Measurements from ENCODE around the gene TOM1.

Gene TOM1

DNA sequence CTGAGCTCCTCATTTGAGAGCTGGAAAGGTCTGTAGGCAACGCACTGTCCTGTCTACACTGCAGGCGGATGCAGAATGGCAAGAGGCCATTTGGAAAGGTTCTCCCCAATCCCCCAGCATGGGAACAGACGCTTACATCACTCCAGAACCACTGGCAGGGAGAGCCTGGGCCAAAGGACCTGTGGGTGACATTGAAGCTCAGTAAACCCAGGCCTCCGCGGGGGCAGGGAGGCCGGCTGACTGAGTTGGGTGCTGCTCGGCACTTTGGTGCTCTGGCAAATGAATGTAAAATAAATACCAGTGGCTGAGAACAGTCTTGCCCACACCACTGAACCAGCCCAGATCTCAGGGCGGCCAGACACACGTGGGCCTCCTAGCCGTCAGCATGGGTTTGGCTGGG, 22.4 kb downstream of the TOM1 start:
- TF ChIP-seq ELF4 (IDR thresholded peaks at IDR 0.05) (no peak), FOXA1 (IDR thresholded peaks at IDR 0.05) (no peak), SUZ12 (IDR thresholded peaks at IDR 0.05) (no peak), L3MBTL2 (conservative IDR thresholded peaks at IDR 0.05) (no peak), TARDBP (IDR thresholded peaks at IDR 0.05) (no peak), HDGF (IDR thresholded peaks at IDR 0.05; ENCODE audit: borderline replicate concordance) (no peak), FOXK2 (IDR thresholded peaks at IDR 0.05) (no peak), LEF1 (IDR thresholded peaks at IDR 0.05; ENCODE audit: borderline replicate concordance) (no peak), ARNT (IDR thresholded peaks at IDR 0.05) (no peak), BHLHE40 (IDR thresholded peaks at IDR 0.05; ENCODE audit: borderline replicate concordance) (no peak), CTBP1 (IDR thresholded peaks at IDR 0.05; ENCODE audit: borderline replicate concordance) (no peak), ZNF384 (IDR thresholded peaks at IDR 0.05) (no peak), SP1 (IDR thresholded peaks at IDR 0.05) (no peak), NFRKB (IDR thresholded peaks at IDR 0.05) (no peak), FOXM1 (IDR thresholded peaks at IDR 0.05; ENCODE audit: borderline replicate concordance) (no peak)
- TF ChIP-seq, protein P1, sequence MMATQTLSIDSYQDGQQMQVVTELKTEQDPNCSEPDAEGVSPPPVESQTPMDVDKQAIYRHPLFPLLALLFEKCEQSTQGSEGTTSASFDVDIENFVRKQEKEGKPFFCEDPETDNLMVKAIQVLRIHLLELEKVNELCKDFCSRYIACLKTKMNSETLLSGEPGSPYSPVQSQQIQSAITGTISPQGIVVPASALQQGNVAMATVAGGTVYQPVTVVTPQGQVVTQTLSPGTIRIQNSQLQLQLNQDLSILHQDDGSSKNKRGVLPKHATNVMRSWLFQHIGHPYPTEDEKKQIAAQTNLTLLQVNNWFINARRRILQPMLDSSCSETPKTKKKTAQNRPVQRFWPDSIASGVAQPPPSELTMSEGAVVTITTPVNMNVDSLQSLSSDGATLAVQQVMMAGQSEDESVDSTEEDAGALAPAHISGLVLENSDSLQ (IDR thresholded peaks at IDR 0.05) = no peak
- CTCF ChIA-PET = interaction anchor here (0.7 kb wide), 1 partner anchor 538 kb away, joined by 3 read pairs; no protein-coding TSS in a partner anchor
- POLR2A ChIA-PET = no interaction called here
- DNase-seq (ENCODE audit: extremely low spot score) = no peak

DNA sequence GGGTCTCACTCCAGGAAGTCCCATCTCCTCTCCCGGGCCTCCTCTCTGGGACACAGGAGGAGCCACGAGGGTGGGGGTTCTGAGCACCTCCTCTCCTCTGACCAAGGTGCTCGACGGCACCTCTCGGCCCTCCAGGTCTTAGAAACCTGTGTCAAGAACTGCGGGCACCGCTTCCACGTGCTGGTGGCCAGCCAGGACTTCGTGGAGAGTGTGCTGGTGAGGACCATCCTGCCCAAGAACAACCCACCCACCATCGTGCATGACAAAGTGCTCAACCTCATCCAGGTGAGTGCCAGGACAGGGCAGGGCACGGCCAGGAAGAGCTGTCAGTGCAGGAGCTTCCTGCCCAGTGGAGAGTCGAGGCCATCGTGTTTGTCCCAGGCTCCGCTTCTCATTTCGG, 23.2 kb downstream of the TOM1 start:
- POLR2A ChIA-PET = no interaction called here
- TF ChIP-seq SUZ12 (IDR thresholded peaks at IDR 0.05) (no peak), TARDBP (IDR thresholded peaks at IDR 0.05) (no peak), FOXM1 (IDR thresholded peaks at IDR 0.05; ENCODE audit: borderline replicate concordance) (no peak), SP1 (IDR thresholded peaks at IDR 0.05) (no peak), ELF4 (IDR thresholded peaks at IDR 0.05) (no peak), LEF1 (IDR thresholded peaks at IDR 0.05; ENCODE audit: borderline replicate concordance) (no peak), FOXK2 (IDR thresholded peaks at IDR 0.05) (no peak), BHLHE40 (IDR thresholded peaks at IDR 0.05; ENCODE audit: borderline replicate concordance) (no peak), NFRKB (IDR thresholded peaks at IDR 0.05) (no peak), CTBP1 (IDR thresholded peaks at IDR 0.05; ENCODE audit: borderline replicate concordance) (no peak), ZNF384 (IDR thresholded peaks at IDR 0.05) (no peak), L3MBTL2 (conservative IDR thresholded peaks at IDR 0.05) (no peak), FOXA1 (IDR thresholded peaks at IDR 0.05) (no peak), ARNT (IDR thresholded peaks at IDR 0.05) (no peak), HDGF (IDR thresholded peaks at IDR 0.05; ENCODE audit: borderline replicate concordance) (no peak)
- TF ChIP-seq, protein P1 (IDR thresholded peaks at IDR 0.05) = no peak
- DNase-seq (ENCODE audit: extremely low spot score) = no peak
- CTCF ChIA-PET = no interaction called here

- CTCF ChIA-PET = no interaction called here
- POLR2A ChIA-PET = no interaction called here
- TF ChIP-seq ELF4 (IDR thresholded peaks at IDR 0.05) (no peak), SUZ12 (IDR thresholded peaks at IDR 0.05) (no peak)
- DNase-seq (ENCODE audit: extremely low spot score) = no peak
These were observed 23.6 kb downstream of the TOM1 start for GRCh38 chr22:35323305-35323704.

DNA sequence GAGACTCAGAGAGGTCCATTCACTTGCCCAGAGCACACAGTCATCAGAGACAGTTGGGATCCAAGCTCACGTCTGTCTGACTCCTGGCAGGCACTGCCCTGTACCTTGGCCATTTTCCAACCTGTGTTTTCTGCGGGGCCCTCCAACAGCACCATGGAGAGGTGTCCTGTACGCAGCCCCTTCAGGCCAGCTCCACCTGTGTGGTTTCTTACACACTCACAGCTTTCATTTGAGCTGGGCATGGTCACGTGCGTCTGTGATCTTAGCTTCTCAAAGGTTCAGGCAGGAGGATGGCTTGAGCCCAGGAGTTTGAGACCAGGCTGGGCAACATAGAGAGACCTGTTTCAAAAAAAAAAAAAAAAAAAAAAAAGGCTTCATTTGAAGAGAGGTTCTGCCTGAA, 24.4 kb downstream of the TOM1 start:
- POLR2A ChIA-PET = interaction anchor here (1.3 kb wide), 1 partner anchor 24 kb away, joined by 4 read pairs; the partner anchor contains the start of gene TOM1
- TF ChIP-seq FOXM1 (IDR thresholded peaks at IDR 0.05; ENCODE audit: borderline replicate concordance) (no peak), BHLHE40 (IDR thresholded peaks at IDR 0.05; ENCODE audit: borderline replicate concordance) (no peak), SP1 (IDR thresholded peaks at IDR 0.05) (no peak), CTBP1 (IDR thresholded peaks at IDR 0.05; ENCODE audit: borderline replicate concordance) (no peak), FOXK2 (IDR thresholded peaks at IDR 0.05) (no peak), FOXA1 (IDR thresholded peaks at IDR 0.05) (no peak), ARNT (IDR thresholded peaks at IDR 0.05) (no peak), ZNF384 (IDR thresholded peaks at IDR 0.05) (no peak), SUZ12 (IDR thresholded peaks at IDR 0.05) (no peak), TARDBP (IDR thresholded peaks at IDR 0.05) (no peak), HDGF (IDR thresholded peaks at IDR 0.05; ENCODE audit: borderline replicate concordance) (no peak), LEF1 (IDR thresholded peaks at IDR 0.05; ENCODE audit: borderline replicate concordance) (no peak)
- TF ChIP-seq, protein P1 (IDR thresholded peaks at IDR 0.05) = no peak
- CTCF ChIA-PET = no interaction called here
- no peak for DNase-seq (ENCODE audit: extremely low spot score)

GRCh38 chr22:35324762-35325161, 25.1 kb downstream of the TOM1 start:
- TF ChIP-seq ARNT (IDR thresholded peaks at IDR 0.05) = no peak
- TF ChIP-seq HDGF (IDR thresholded peaks at IDR 0.05; ENCODE audit: borderline replicate concordance) = no peak
- TF ChIP-seq L3MBTL2 (conservative IDR thresholded peaks at IDR 0.05) = no peak
- no peak for TF ChIP-seq FOXK2 (IDR thresholded peaks at IDR 0.05)
- TF ChIP-seq CTBP1 (IDR thresholded peaks at IDR 0.05; ENCODE audit: borderline replicate concordance) = no peak
- no peak for TF ChIP-seq SP1 (IDR thresholded peaks at IDR 0.05)
- no peak for TF ChIP-seq NFRKB (IDR thresholded peaks at IDR 0.05)
- TF ChIP-seq LEF1 (IDR thresholded peaks at IDR 0.05; ENCODE audit: borderline replicate concordance) = no peak
- TF ChIP-seq, protein P1 (IDR thresholded peaks at IDR 0.05) = no peak
- no peak for TF ChIP-seq BHLHE40 (IDR thresholded peaks at IDR 0.05; ENCODE audit: borderline replicate concordance)
- TF ChIP-seq ELF4 (IDR thresholded peaks at IDR 0.05) = no peak
- no peak for TF ChIP-seq TARDBP (IDR thresholded peaks at IDR 0.05)
- no peak for TF ChIP-seq SUZ12 (IDR thresholded peaks at IDR 0.05)
- TF ChIP-seq FOXA1 (IDR thresholded peaks at IDR 0.05) = no peak
- TF ChIP-seq FOXM1 (IDR thresholded peaks at IDR 0.05; ENCODE audit: borderline replicate concordance) = no peak
- no peak for TF ChIP-seq ZNF384 (IDR thresholded peaks at IDR 0.05)
- no peak for DNase-seq (ENCODE audit: extremely low spot score)
- POLR2A ChIA-PET = interaction anchor here (1.3 kb wide), 1 partner anchor 25 kb away, joined by 4 read pairs; the partner anchor contains the start of gene TOM1
- CTCF ChIA-PET = no interaction called here
